K562 (cell line): Measurements from ENCODE around the gene DTX2. TPM values are rescaled to one million over a fixed set of nuclear protein-coding genes. Genes with fewer than 3 reads are reported as not detected.
"Not testable (repeated sequence)": the region's sequence is repeated elsewhere in the genome, so short reads cannot be mapped to it uniquely, and the experiment has no call there.

ENCODE experiments used
- ATAC-seq: fragments of 200-7000 bp; cut with Tn5 transposase; 3 replicates; pipeline ENCODE4 v1.9.1; 2020; ENCODE audit warnings: moderate library complexity
- Bru-seq: library from RNA; stranded (reverse); fragments of 400-500 nt; gene quantifications from one replicate; lab custom pipeline; 2021; lab: Mats Ljungman, UMichigan
- BruChase-seq, 2 experiments: library from RNA; stranded (reverse); fragments of 400-500 nt; gene quantifications; one replicate each; lab custom pipeline; 2021; lab: Mats Ljungman, UMichigan
- BruUV-seq: library from RNA; stranded (reverse); fragments of 400-500 nt; replicated peaks from 2 replicates; lab custom pipeline; 2021; lab: Mats Ljungman, UMichigan
- CTCF ChIA-PET: fragments of 300-600 bp; formaldehyde crosslinking; extraction: SDS; loops from one replicate; lab custom pipeline; 2021; ENCODE audit warnings: low intra/inter-chr PET ratio; lab: Yijun Ruan, JAX
- POLR2A ChIA-PET: fragments of 300-600, 350-650 bp; sonication (Branson Sonifier 250); formaldehyde crosslinking; extraction: SDS; loops from one replicate; lab custom pipeline; 2021; ENCODE audit warnings: antibody characterized with exemption, inconsistent platforms; lab: Yijun Ruan, JAX
- DNase-seq, 4 experiments: peaks; one replicate each; pipeline versions ENCODE4 v3.0.0 to v3.0.0-alpha.2; 2011 to 2018; ENCODE audit warnings: low spot score in 3 of 4, mixed read lengths in 3 of 4; ENCODE audit errors: extremely low read depth in 1 of 4
- FAIRE-seq: peaks from 2 replicates; lab custom pipeline; 2011; peaks lifted over from hg19 to GRCh38; lab: Jason Lieb, UNC
- H2AFZ ChIP-seq: 2 replicates; pipeline ENCODE4 v1.6.0; 2011; ENCODE audit warnings: low read depth, low read length, control low read depth, inconsistent platforms
- H3K27ac ChIP-seq: fragments of 200-600 bp; 3 replicates; pipeline ENCODE4 v1.8.0; 2011; ENCODE audit warnings: low read depth, mild to moderate bottlenecking, control low read depth, inconsistent platforms, low read length, moderate library complexity, mixed read lengths; ENCODE audit errors: extremely low read depth
- H3K27me3 ChIP-seq, 2 experiments: fragments of 300-600 bp in 1 of 2; 2 replicates in 1 of 2; 3 replicates in 1 of 2; pipeline versions ENCODE4 v1.6.0 to v1.8.0; 2011; ENCODE audit warnings: inconsistent platforms in 2 of 2, low read length in 2 of 2, mild to moderate bottlenecking in 1 of 2, mixed read lengths in 1 of 2, moderate library complexity in 1 of 2; ENCODE audit not compliant: control insufficient read depth in 2 of 2, insufficient read depth in 2 of 2
- H3K36me3 ChIP-seq: fragments of 300-600 bp; 3 replicates; pipeline ENCODE4 v1.8.0; 2011; ENCODE audit warnings: mild to moderate bottlenecking, low read length, inconsistent platforms; ENCODE audit not compliant: control insufficient read depth, insufficient read depth
- H3K4me1 ChIP-seq, 2 experiments: fragments of 200-600 bp in 1 of 2; replicated peaks in 1 of 2; 2 replicates in 1 of 2; 3 replicates in 1 of 2; pipeline versions ENCODE4 v1.5.1 to v1.8.0; 2011; ENCODE audit warnings: inconsistent platforms in 2 of 2, low read length in 2 of 2, mild to moderate bottlenecking in 1 of 2, mixed read lengths in 1 of 2, moderate library complexity in 1 of 2; ENCODE audit not compliant: control insufficient read depth in 2 of 2, insufficient read depth in 2 of 2
- H3K4me2 ChIP-seq: 2 replicates; pipeline ENCODE4 v1.6.1; 2011; ENCODE audit warnings: low read length, control low read depth, inconsistent platforms, mixed read lengths; ENCODE audit not compliant: insufficient read depth
- H3K4me3 ChIP-seq: fragments of 200-600 bp; sonication (generic), shearing (Covaris generic); 2 replicates; pipeline ENCODE4 v1.5.1; 2016; ENCODE audit warnings: control low read depth, inconsistent platforms
- H3K79me2 ChIP-seq: fragments of 200-600 bp; 3 replicates; pipeline ENCODE4 v1.8.0; 2011; ENCODE audit warnings: low read length, inconsistent platforms; ENCODE audit not compliant: control insufficient read depth, insufficient read depth
- H3K9ac ChIP-seq, 2 experiments: 2 replicates each; pipeline versions ENCODE4 v1.6.0 to v1.6.1; 2011; ENCODE audit warnings: low read depth in 2 of 2, low read length in 2 of 2, control low read depth in 1 of 2, inconsistent platforms in 1 of 2, mild to moderate bottlenecking in 1 of 2, mixed read lengths in 1 of 2; ENCODE audit not compliant: insufficient read depth in 1 of 2
- H3K9me1 ChIP-seq: one replicate; pipeline ENCODE4 v1.6.0; 2011; ENCODE audit warnings: inconsistent platforms, mild to moderate bottlenecking, low read length, moderate library complexity; ENCODE audit not compliant: control insufficient read depth, insufficient read depth
- H3K9me3 ChIP-seq: replicated peaks from 2 replicates; pipeline ENCODE4 v1.5.1; 2011; ENCODE audit warnings: low read depth, low read length, inconsistent platforms; ENCODE audit not compliant: control insufficient read depth, insufficient read depth
- H4K20me1 ChIP-seq: replicated peaks from 2 replicates; pipeline ENCODE4 v1.6.1; 2011; ENCODE audit warnings: low read length, inconsistent platforms, mixed read lengths; ENCODE audit not compliant: control insufficient read depth, insufficient read depth
- CTCFL ChIP-seq: IDR thresholded peaks from 2 replicates; pipeline ENCODE4 v1.6.1; 2011; ENCODE audit warnings: borderline replicate concordance, low read depth, mild to moderate bottlenecking, moderate library complexity, low read length; ENCODE audit not compliant: insufficient read depth, poor library complexity, severe bottlenecking
- E2F6 ChIP-seq, 2 experiments: IDR thresholded peaks; 2 replicates each; pipeline ENCODE4 v1.6.1; 2011; ENCODE audit warnings: borderline replicate concordance in 1 of 2, control low read depth in 1 of 2, low read depth in 1 of 2, low read length in 1 of 2, mild to moderate bottlenecking in 1 of 2, mixed read lengths in 1 of 2, moderate library complexity in 1 of 2; ENCODE audit not compliant: insufficient read depth in 1 of 2, insufficient read length in 1 of 2, poor library complexity in 1 of 2, severe bottlenecking in 1 of 2; ENCODE audit errors: extremely low read depth in 1 of 2
- GABPA ChIP-seq: fragments of 200-800 bp; sonication (Bioruptor generic); conservative IDR thresholded peaks from 2 replicates; pipeline ENCODE4 v1.6.1; 2016; ENCODE audit warnings: low read depth, missing genetic modification characterization, missing compliant biosample characterization
- ZBTB11 ChIP-seq, 3 experiments: fragments of 200-800 bp in 1 of 3; fragments of 250-450 bp in 1 of 3; fragments of 450-650 bp in 1 of 3; sonication (Bioruptor Pico) in 1 of 3; sonication (Bioruptor generic) in 1 of 3; formaldehyde crosslinking in 1 of 3; IDR thresholded peaks; 2 replicates each; pipeline versions ENCODE4 v1.6.1 to v1.8.0; 2016 to 2022; ENCODE audit warnings: mild to moderate bottlenecking in 2 of 3, missing genetic modification characterization in 2 of 3, missing compliant biosample characterization in 1 of 3, moderate library complexity in 1 of 3
- ZBTB7A ChIP-seq: IDR thresholded peaks from 2 replicates; pipeline ENCODE4 v1.6.1; 2011; ENCODE audit warnings: low read depth, mild to moderate bottlenecking, low read length, moderate library complexity, borderline replicate concordance; ENCODE audit not compliant: control insufficient read depth
- WGBS: fragments of 100-300 bp; shearing (Covaris generic); methylation state at CpG from one replicate; pipeline ENCODE4 v1.1.6; 2016; ENCODE audit warnings: low coverage, mixed read lengths; ENCODE audit not compliant: insufficient coverage; ENCODE audit errors: missing lambda C conversion rate; 5-methylcytosine and 5-hydroxymethylcytosine counted together
- in situ Hi-C: fragments of 300-500 bp; cut with MboI; formaldehyde crosslinking; loops from 4 replicates; pipeline ENCODE4 v1.15.0; 2018; ENCODE audit warnings: inconsistent platforms, mixed read lengths
- intact Hi-C: fragments of 100-400 bp; cut with micrococcal nuclease; formaldehyde crosslinking; loops from 2 replicates; pipeline ENCODE4 v1.14.2; 2022
- long read RNA-seq, 3 experiments: library from polyadenylated mRNA in 2 of 3; library from RNA in 1 of 3; unstranded in 2 of 3; stranded (forward) in 1 of 3; transcript quantifications; one replicate each; pipeline ENCODE4 v2.0.0, GENCODE V29; 2019 to 2022
- polyA minus RNA-seq, 3 experiments: library from RNA; depleted of rRNA, polyadenylated mRNA; stranded (reverse); fragments of >200 nt; gene quantifications; 2 replicates each; pipeline ENCODE4 v1.2.3, GENCODE V29; 2011
- polyA plus RNA-seq, 8 experiments: library from polyadenylated mRNA; depleted of rRNA in 4 of 8; stranded (reverse) in 5 of 8; unstranded in 3 of 8; fragments of >200 nt; fragmentation: Nextera tagmentation in 2 of 8; fragmentation: Illumina TruSeq in 1 of 8; extraction: Ambion mirVana in 2 of 8; extraction: Trizol in 1 of 8; gene quantifications; 2 replicates each; pipeline versions ENCODE4 v1.2.1 to v1.2.3, GENCODE V29; 2011 to 2014; ENCODE audit warnings: inconsistent platforms in 1 of 8, missing spikeins in 1 of 8
- total RNA-seq, 7 experiments: library from RNA; depleted of rRNA in 6 of 7; stranded (reverse); fragments of >200 nt in 6 of 7; fragmentation: Illumina TruSeq in 2 of 7; extraction: Trizol in 2 of 7; gene quantifications; 2 replicates each; pipeline versions ENCODE4 v1.2.1 to v1.2.3, GENCODE V29; 2011 to 2021; ENCODE audit warnings: low replicate concordance in 1 of 7

The DTX2 gene
- total RNA-seq (2011; cell fraction: chromatin; rRNA removed; ENCODE audit: low replicate concordance), result 39.4 and 79.0 TPM in 2 replicates
- total RNA-seq (2011; cell fraction: nucleolus; rRNA removed), result 31.7 and 39.9 TPM in 2 replicates
- total RNA-seq (2011; cell fraction: nucleoplasm; rRNA removed), result 27.0 and 30.3 TPM in 2 replicates
- total RNA-seq (2014; rRNA removed) (14.9 and 20.4 TPM in 2 replicates), total RNA-seq (2014; rRNA removed; fragmentation: Illumina TruSeq; extraction: Trizol) (2.5 and 4.8 TPM in 2 replicates), total RNA-seq (2015; rRNA removed; fragmentation: Illumina TruSeq; extraction: Trizol) (8.3 and 9.9 TPM in 2 replicates), total RNA-seq (2021) (25.2 and 31.5 TPM in 2 replicates), polyA plus RNA-seq (2011; rRNA removed) (3.4 and 5.6 TPM in 2 replicates), polyA plus RNA-seq (2014; fragmentation: Illumina TruSeq; extraction: Trizol) (9.8 and 18.3 TPM in 2 replicates), polyA plus RNA-seq (2014; fragmentation: Nextera tagmentation; extraction: Ambion mirVana) (under 1 TPM; 0.20 to 0.57 TPM), polyA plus RNA-seq (2014; rRNA removed) (12.2 and 15.5 TPM in 2 replicates), polyA minus RNA-seq (2011; rRNA and poly(A)+ RNA removed) (3.7 and 4.3 TPM in 2 replicates), Bru-seq, nascent RNA (percentile 66 among the genes with signal in this experiment), BruChase-seq, experiment 1, labeled RNA remaining after a 2-hour chase (percentile 68 among the genes with signal in this experiment), BruChase-seq, experiment 2, labeled RNA remaining after a 6-hour chase (percentile 67 among the genes with signal in this experiment)
- 5.9 and 13.5 TPM in 2 replicates for polyA plus RNA-seq (2011; cell fraction: cytosol; rRNA removed)
- polyA plus RNA-seq (2011; cell fraction: nucleus; rRNA removed), result 20.0 and 31.0 TPM in 2 replicates
- polyA plus RNA-seq (2012), result 15.4 and 44.4 TPM in 2 replicates
- polyA minus RNA-seq (2011; cell fraction: cytosol; rRNA and poly(A)+ RNA removed), result 21.2 and 26.6 TPM in 2 replicates
- polyA minus RNA-seq (2011; cell fraction: nucleus; rRNA and poly(A)+ RNA removed), result 8.5 and 10.3 TPM in 2 replicates
- long read RNA-seq, experiment 1, partial matches to known transcripts, result 50 of 74 reads
- long read RNA-seq, experiment 1, other reads (novel, unspliced or antisense), result 16 of 74 reads
- long read RNA-seq, experiment 2, partial matches to known transcripts, result 9 of 26 reads
- long read RNA-seq, experiment 2, other reads (novel, unspliced or antisense), result 13 of 26 reads
- long read RNA-seq, experiment 3, partial matches to known transcripts, result 3 of 16 reads
- long read RNA-seq, experiment 3, other reads (novel, unspliced or antisense), result 10 of 16 reads

- H3K9me3 ChIP-seq, H2AFZ ChIP-seq, H3K4me1 ChIP-seq, intact Hi-C loops, in situ Hi-C loops, BruUV-seq, H4K20me1 ChIP-seq, DNase-seq, H3K36me3 ChIP-seq, POLR2A ChIA-PET, CTCF ChIA-PET, H3K27ac ChIP-seq, H3K27me3 ChIP-seq, H3K79me2 ChIP-seq, H3K9me1 ChIP-seq: not testable (repeated sequence)
- 0% methylated on average over 14 of the region's 54 CpGs for WGBS
- H3K9ac ChIP-seq, result peak within 1 kb of the TSS in 1 of 2 experiments; percentile 38; a peak in 1 of 4 replicates
- H3K4me3 ChIP-seq, result peak within 1 kb of the TSS; percentile 50
- FAIRE-seq (peak; percentile 77), ATAC-seq (peak; percentile 98)
- H3K4me2 ChIP-seq, result peak within 1 kb of the TSS; percentile 37; the same call in 1 of the 2 replicates
- peak in 1 of 3 experiments; percentile 43; a peak in 2 of 6 replicates for TF ChIP-seq ZBTB11 (CRISPR knock-in tag; IDR thresholded peaks at IDR 0.05)
- TF ChIP-seq ZBTB7A, result peak; percentile 43; the same call in 1 of the 2 replicates
- peak; percentile 45 for TF ChIP-seq GABPA (tag)
- peak; percentile 60 for TF ChIP-seq CTCFL
- TF ChIP-seq E2F6 (IDR thresholded peaks at IDR 0.05; ENCODE audit: borderline replicate concordance in 1 of 2, extremely low read depth in 1 of 2, insufficient read depth in 1 of 2, insufficient read length in 1 of 2, low read depth in 1 of 2, low read length in 1 of 2, poor library complexity in 1 of 2, severe bottlenecking in 1 of 2), result peak in 1 of 2 experiments; percentile 34
These were observed at the start of gene DTX2 for GRCh38 chr7:76461464-76462101. Gene DTX2 (plus strand): TSS chr7:76461709. CDS start chr7:76480510, 18,801 bp downstream.
